GM13976 (cell line): ENCODE data around the gene PHOX2B.
A peak's percentile ranks its signal among the peaks of the same experiment; 100 is the strongest.

Source experiments
- DNase-seq: peaks from one replicate; pipeline ENCODE4 v3.0.0; 2012; ENCODE audit warnings: low spot score
- in situ Hi-C: fragments of 300-500 bp; cut with MboI; formaldehyde crosslinking; loops from one replicate; pipeline ENCODE4 v1.12.0; 2022; ENCODE audit warnings: low sequenced_read_pairs, mixed read lengths, inconsistent platforms; ENCODE audit not compliant: unreplicated experiment
- TF ChIP-seq, protein P1 (sequence below): IDR thresholded peaks from 2 replicates; pipeline ENCODE4 v1.5.1; 2012; ENCODE audit warnings: borderline replicate concordance, mild to moderate bottlenecking; ENCODE audit not compliant: insufficient read depth; ENCODE audit errors: extremely low read depth, missing control alignments, control extremely low read depth

The PHOX2B gene

GRCh38 chr4:41757521-41758156 is 9.1 kb upstream of the PHOX2B start:
- TF ChIP-seq, protein P1, sequence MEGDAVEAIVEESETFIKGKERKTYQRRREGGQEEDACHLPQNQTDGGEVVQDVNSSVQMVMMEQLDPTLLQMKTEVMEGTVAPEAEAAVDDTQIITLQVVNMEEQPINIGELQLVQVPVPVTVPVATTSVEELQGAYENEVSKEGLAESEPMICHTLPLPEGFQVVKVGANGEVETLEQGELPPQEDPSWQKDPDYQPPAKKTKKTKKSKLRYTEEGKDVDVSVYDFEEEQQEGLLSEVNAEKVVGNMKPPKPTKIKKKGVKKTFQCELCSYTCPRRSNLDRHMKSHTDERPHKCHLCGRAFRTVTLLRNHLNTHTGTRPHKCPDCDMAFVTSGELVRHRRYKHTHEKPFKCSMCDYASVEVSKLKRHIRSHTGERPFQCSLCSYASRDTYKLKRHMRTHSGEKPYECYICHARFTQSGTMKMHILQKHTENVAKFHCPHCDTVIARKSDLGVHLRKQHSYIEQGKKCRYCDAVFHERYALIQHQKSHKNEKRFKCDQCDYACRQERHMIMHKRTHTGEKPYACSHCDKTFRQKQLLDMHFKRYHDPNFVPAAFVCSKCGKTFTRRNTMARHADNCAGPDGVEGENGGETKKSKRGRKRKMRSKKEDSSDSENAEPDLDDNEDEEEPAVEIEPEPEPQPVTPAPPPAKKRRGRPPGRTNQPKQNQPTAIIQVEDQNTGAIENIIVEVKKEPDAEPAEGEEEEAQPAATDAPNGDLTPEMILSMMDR: no peak
- no peak for DNase-seq
- in situ Hi-C loops: no loop called here

GRCh38 chr4:41753942-41754341 is 5.4 kb upstream of the PHOX2B start:
- TF ChIP-seq, protein P1: no peak
- no peak for DNase-seq
- in situ Hi-C loops: no loop called here

- in situ Hi-C loops: no loop called here
- TF ChIP-seq, protein P1: no peak
- no peak for DNase-seq
Observed at GRCh38 chr4:41752081-41752836, 3.7 kb upstream of the PHOX2B start.

- DNase-seq: peak; percentile 42
- TF ChIP-seq, protein P1: peak; percentile 2
- in situ Hi-C loops: no loop called here
Observed at GRCh38 chr4:41751449-41752061, 3.0 kb upstream of the PHOX2B start.

GRCh38 chr4:41750626-41751448 is 2.3 kb upstream of the PHOX2B start:
- in situ Hi-C loops: no loop called here
- DNase-seq: no peak
- TF ChIP-seq, protein P1: no peak

DNA sequence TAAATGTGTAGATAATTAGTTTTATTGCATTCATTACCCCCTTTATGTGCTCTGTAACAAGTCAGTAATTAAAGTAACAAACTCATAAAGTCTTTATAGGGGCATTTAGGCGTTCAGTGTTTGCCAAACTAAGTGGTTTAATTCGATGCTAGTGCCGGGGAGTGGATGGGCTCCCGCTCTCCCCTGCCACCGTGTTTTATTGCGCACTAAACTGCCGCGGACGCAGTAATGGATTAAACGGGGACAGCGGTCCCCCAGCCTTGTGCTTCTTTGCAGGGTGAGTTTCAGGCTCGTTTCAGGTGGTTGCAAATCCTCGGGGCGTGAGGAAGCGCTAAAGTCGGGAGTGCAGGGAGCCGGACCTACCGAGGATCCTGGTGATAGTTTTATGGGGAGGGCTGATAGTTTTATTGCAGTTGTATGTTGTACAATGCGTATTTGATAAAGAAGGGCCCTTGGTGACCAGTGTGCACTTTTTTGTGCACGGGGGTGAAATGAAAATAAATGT is 1.6 kb upstream of the PHOX2B start:
- in situ Hi-C loops: no loop called here
- TF ChIP-seq, protein P1: no peak
- no peak for DNase-seq
